SK-N-SH treated with all-trans-retinoic acid at 6 μM for 48 hours (cell line): ENCODE data around the gene MMEL1.

Experiments used
- ATAC-seq: fragments of 200-7000 bp; cut with Tn5 transposase; 3 replicates; pipeline ENCODE4 v1.9.1; 2020; ENCODE audit warnings: mild to moderate bottlenecking, moderate library complexity
- ARNTL ChIP-seq: fragments of 450-650 bp; formaldehyde crosslinking; IDR thresholded peaks from 2 replicates; pipeline ENCODE4 v1.5.0; 2020; ENCODE audit warnings: low read depth, mild to moderate bottlenecking, moderate library complexity, borderline replicate concordance
- BACH2 ChIP-seq: fragments of 250-450 bp; sonication (Bioruptor Pico); IDR thresholded peaks from 2 replicates; pipeline ENCODE4 v1.9.0; 2021; ENCODE audit warnings: mild to moderate bottlenecking, borderline replicate concordance
- CREB5 ChIP-seq: fragments of 250-450 bp; sonication (Bioruptor Pico); IDR thresholded peaks from 2 replicates; pipeline ENCODE4 v1.5.1; 2020; ENCODE audit warnings: low read depth, mild to moderate bottlenecking, moderate library complexity
- CSDC2 ChIP-seq: fragments of 250-450 bp; sonication (Bioruptor Pico); IDR thresholded peaks from 2 replicates; pipeline ENCODE4 v1.5.0; 2020; ENCODE audit warnings: mild to moderate bottlenecking, moderate library complexity
- CSRNP3 ChIP-seq: fragments of 250-450 bp; sonication (Bioruptor Pico); IDR thresholded peaks from 2 replicates; pipeline ENCODE4 v1.5.1; 2021; ENCODE audit warnings: mild to moderate bottlenecking, moderate library complexity
- GLIS3 ChIP-seq: fragments of 250-450 bp; sonication (Bioruptor Pico); IDR thresholded peaks from 2 replicates; pipeline ENCODE4 v1.5.0; 2020; ENCODE audit warnings: mild to moderate bottlenecking, moderate library complexity
- ISL1 ChIP-seq: fragments of 250-450 bp; sonication (Bioruptor Pico); IDR thresholded peaks from 2 replicates; pipeline ENCODE4 v2.1.2; 2022; ENCODE audit warnings: mild to moderate bottlenecking, moderate library complexity
- OSR1 ChIP-seq: fragments of 250-450 bp; sonication (Bioruptor Pico); IDR thresholded peaks from 2 replicates; pipeline ENCODE4 v1.8.0; 2022; ENCODE audit warnings: moderate library complexity, mild to moderate bottlenecking, inconsistent platforms
- PATZ1 ChIP-seq: fragments of 250-450 bp; sonication (Bioruptor Pico); IDR thresholded peaks from 2 replicates; pipeline ENCODE4 v1.8.0; 2020; ENCODE audit warnings: mild to moderate bottlenecking, moderate library complexity, borderline replicate concordance
- POU6F1 ChIP-seq: fragments of 250-450 bp; sonication (Bioruptor Pico); IDR thresholded peaks from 2 replicates; pipeline ENCODE4 v1.8.0; 2021; ENCODE audit warnings: low read depth, mild to moderate bottlenecking, moderate library complexity, borderline replicate concordance
- PPARA ChIP-seq: fragments of 250-450 bp; sonication (Bioruptor Pico); IDR thresholded peaks from 2 replicates; pipeline ENCODE4 v1.5.0; 2020; ENCODE audit warnings: mild to moderate bottlenecking, borderline replicate concordance
- SNAI2 ChIP-seq: fragments of 250-450 bp; sonication (Bioruptor Pico); IDR thresholded peaks from 2 replicates; pipeline ENCODE4 v1.5.0; 2020; ENCODE audit warnings: mild to moderate bottlenecking, moderate library complexity
- TCF4 ChIP-seq: fragments of 250-450 bp; sonication (Bioruptor Pico); IDR thresholded peaks from 2 replicates; pipeline ENCODE4 v1.8.0; 2021; ENCODE audit warnings: mild to moderate bottlenecking, moderate library complexity, borderline replicate concordance
- TOX ChIP-seq: fragments of 250-450 bp; sonication (Bioruptor Pico); IDR thresholded peaks from 2 replicates; pipeline ENCODE4 v1.8.0; 2021; ENCODE audit warnings: mild to moderate bottlenecking, moderate library complexity, borderline replicate concordance
- TSHZ2 ChIP-seq: fragments of 250-450 bp; sonication (Bioruptor Pico); IDR thresholded peaks from 2 replicates; pipeline ENCODE4 v1.5.0; 2020; ENCODE audit warnings: mild to moderate bottlenecking, moderate library complexity
- ZC3H10 ChIP-seq: fragments of 250-450 bp; sonication (Bioruptor Pico); IDR thresholded peaks from 2 replicates; pipeline ENCODE4 v1.5.1; 2021; ENCODE audit warnings: mild to moderate bottlenecking, moderate library complexity
- ZFP3 ChIP-seq: fragments of 250-450 bp; sonication (Bioruptor Pico); IDR thresholded peaks from 2 replicates; pipeline ENCODE4 v1.5.0; 2020; ENCODE audit warnings: mild to moderate bottlenecking, moderate library complexity
- ZFP30 ChIP-seq: fragments of 450-650 bp; formaldehyde crosslinking; IDR thresholded peaks from 2 replicates; pipeline ENCODE4 v1.5.0; 2022; ENCODE audit warnings: mild to moderate bottlenecking, moderate library complexity
- ZNF565 ChIP-seq: fragments of 450-650 bp; formaldehyde crosslinking; conservative IDR thresholded peaks from 2 replicates; pipeline ENCODE4 v1.5.0; 2020; ENCODE audit warnings: low read depth, mild to moderate bottlenecking, moderate library complexity
- ZNF70 ChIP-seq: fragments of 450-650 bp; formaldehyde crosslinking; IDR thresholded peaks from 2 replicates; pipeline ENCODE4 v1.5.0; 2020; ENCODE audit warnings: mild to moderate bottlenecking, moderate library complexity
- ZNF8 ChIP-seq: fragments of 450-650 bp; formaldehyde crosslinking; IDR thresholded peaks from 2 replicates; pipeline ENCODE4 v1.5.0; 2020; ENCODE audit warnings: mild to moderate bottlenecking, moderate library complexity

The MMEL1 gene

GRCh38 chr1:2595812-2596529, 36.8 kb downstream of the MMEL1 start (continued):
- TF ChIP-seq CSRNP3 (CRISPR knock-in tag) (no peak), ZFP30 (no peak), TOX (CRISPR knock-in tag) (no peak), CREB5 (CRISPR knock-in tag) (no peak), OSR1 (CRISPR knock-in tag) (no peak), SNAI2 (CRISPR knock-in tag) (no peak)

GRCh38 chr1:2595261-2595811, 37.5 kb downstream of the MMEL1 start:
- ATAC-seq, result no peak
- no peak for TF ChIP-seq ISL1 (CRISPR knock-in tag)
- no peak for TF ChIP-seq ARNTL (CRISPR knock-in tag)
- no peak for TF ChIP-seq ZNF8 (CRISPR knock-in tag)
- TF ChIP-seq ZNF565, result no peak
- TF ChIP-seq TCF4 (CRISPR knock-in tag), result no peak
- no peak for TF ChIP-seq SNAI2 (CRISPR knock-in tag)
- TF ChIP-seq POU6F1 (CRISPR knock-in tag), result no peak
- no peak for TF ChIP-seq ZC3H10
- no peak for TF ChIP-seq ZFP30
- no peak for TF ChIP-seq CSDC2 (CRISPR knock-in tag)
- no peak for TF ChIP-seq GLIS3
- TF ChIP-seq CREB5 (CRISPR knock-in tag), result no peak
- no peak for TF ChIP-seq TOX (CRISPR knock-in tag)
- no peak for TF ChIP-seq CSRNP3 (CRISPR knock-in tag)
- TF ChIP-seq ZNF70 (CRISPR knock-in tag), result no peak
- TF ChIP-seq ZFP3 (CRISPR knock-in tag), result no peak
- no peak for TF ChIP-seq BACH2 (CRISPR knock-in tag)
- TF ChIP-seq PATZ1 (CRISPR knock-in tag), result no peak

- ATAC-seq, result no peak
- no peak for TF ChIP-seq PPARA (CRISPR knock-in tag)
- TF ChIP-seq TSHZ2 (CRISPR knock-in tag), result no peak
- no peak for TF ChIP-seq BACH2 (CRISPR knock-in tag)
- TF ChIP-seq TCF4 (CRISPR knock-in tag), result no peak
- TF ChIP-seq CSDC2 (CRISPR knock-in tag), result no peak
- no peak for TF ChIP-seq CREB5 (CRISPR knock-in tag)
- TF ChIP-seq ZFP30, result no peak
- TF ChIP-seq ZNF565, result no peak
- no peak for TF ChIP-seq ZNF70 (CRISPR knock-in tag)
These were observed 38.1 kb downstream of the MMEL1 start for GRCh38 chr1:2594641-2595131.
